Tibial artery (tissue), 4 donors: ENCODE results near the gene LDLR.

Experiments
- DNase-seq, 2 donors: peaks; one replicate each; pipeline ENCODE4 v3.0.0-alpha.2; 2019
- H3K27ac ChIP-seq, 2 donors: fragments of 200-600 bp; sonication (generic) in 1 of 2; 1 replicate in 1 of 2; 2 replicates in 1 of 2; pipeline ENCODE4 v1.5.1; 2018 to 2019; ENCODE audit warnings: mild to moderate bottlenecking in 1 of 2
- H3K27me3 ChIP-seq, 2 donors: fragments of 200-600 bp; sonication (generic) in 1 of 2; one replicate each; pipeline versions ENCODE4 v1.5.1 to v1.6.0; 2016 to 2019
- H3K36me3 ChIP-seq, 3 donors: fragments of 200-600 bp; sonication (generic) in 2 of 3; one replicate each; pipeline ENCODE4 v1.5.1; 2016 to 2019; ENCODE audit warnings: mild to moderate bottlenecking in 2 of 3
- H3K4me1 ChIP-seq, 4 donors: fragments of 200-600 bp; sonication (generic) in 2 of 4; 1 replicate in 3 of 4; 2 replicates in 1 of 4; pipeline ENCODE4 v1.5.1; 2016 to 2019
- H3K4me3 ChIP-seq, 2 donors: fragments of 200-600 bp; sonication (generic) in 1 of 2; 1 replicate in 1 of 2; 2 replicates in 1 of 2; pipeline ENCODE4 v1.5.1; 2018 to 2019; ENCODE audit warnings: mild to moderate bottlenecking in 2 of 2
- H3K9me3 ChIP-seq, 3 donors: fragments of 200-600 bp; sonication (generic) in 1 of 3; one replicate each; pipeline ENCODE4 v1.5.1; 2016 to 2019
- intact Hi-C: fragments of 100-400 bp; cut with DNase I; formaldehyde crosslinking; loops from one replicate; pipeline ENCODE4 v1.15.0; 2023; ENCODE audit warnings: low total_unique reads
- TF ChIP-seq, protein P1 (sequence below), 2 experiments: fragments of 200-600 bp in 1 of 2; fragments of 450-650 bp in 1 of 2; IDR thresholded peaks; one replicate each; pipeline ENCODE4 v1.5.1; 2017 to 2019; ENCODE audit warnings: antibody characterized with exemption in 2 of 2, mild to moderate bottlenecking in 1 of 2, moderate library complexity in 1 of 2

The LDLR gene

DNA sequence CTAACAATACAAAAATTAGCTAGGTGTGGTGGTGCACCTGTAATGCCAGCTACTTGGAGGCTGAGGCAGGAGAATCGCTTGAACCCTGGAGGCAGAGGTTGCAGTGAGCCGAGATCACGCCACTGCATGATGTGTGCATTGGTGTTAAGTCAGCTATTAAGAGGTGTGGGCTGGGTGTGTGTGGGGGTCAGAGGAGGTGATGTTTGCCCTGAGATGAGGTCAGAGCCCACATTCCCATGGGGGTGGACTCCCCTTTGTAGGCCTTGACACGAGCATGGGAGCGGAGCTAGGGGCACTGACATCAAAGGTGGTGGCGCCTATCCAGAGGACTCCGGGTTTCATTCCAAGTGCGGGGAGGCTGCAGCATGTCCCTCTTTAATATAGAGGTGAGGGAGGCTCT is 34.6 kb upstream of the LDLR start:
- no peak for DNase-seq
- intact Hi-C loops, result no loop called here
- Histone ChIP-seq H3K4me3 (no peak overlapping the region), H3K36me3 (peaks cover 8 to 66% (median 31%) of the 10 kb centered on the region in 3 donors), H3K9me3 (no peaks in the 10 kb centered on the region), H3K4me1 (peaks cover 0 to 11% (median 0%) of the 10 kb centered on the region in 4 donors), H3K27ac (no peak overlapping the region), H3K27me3 (no peaks in the 10 kb centered on the region)
- TF ChIP-seq, protein P1, sequence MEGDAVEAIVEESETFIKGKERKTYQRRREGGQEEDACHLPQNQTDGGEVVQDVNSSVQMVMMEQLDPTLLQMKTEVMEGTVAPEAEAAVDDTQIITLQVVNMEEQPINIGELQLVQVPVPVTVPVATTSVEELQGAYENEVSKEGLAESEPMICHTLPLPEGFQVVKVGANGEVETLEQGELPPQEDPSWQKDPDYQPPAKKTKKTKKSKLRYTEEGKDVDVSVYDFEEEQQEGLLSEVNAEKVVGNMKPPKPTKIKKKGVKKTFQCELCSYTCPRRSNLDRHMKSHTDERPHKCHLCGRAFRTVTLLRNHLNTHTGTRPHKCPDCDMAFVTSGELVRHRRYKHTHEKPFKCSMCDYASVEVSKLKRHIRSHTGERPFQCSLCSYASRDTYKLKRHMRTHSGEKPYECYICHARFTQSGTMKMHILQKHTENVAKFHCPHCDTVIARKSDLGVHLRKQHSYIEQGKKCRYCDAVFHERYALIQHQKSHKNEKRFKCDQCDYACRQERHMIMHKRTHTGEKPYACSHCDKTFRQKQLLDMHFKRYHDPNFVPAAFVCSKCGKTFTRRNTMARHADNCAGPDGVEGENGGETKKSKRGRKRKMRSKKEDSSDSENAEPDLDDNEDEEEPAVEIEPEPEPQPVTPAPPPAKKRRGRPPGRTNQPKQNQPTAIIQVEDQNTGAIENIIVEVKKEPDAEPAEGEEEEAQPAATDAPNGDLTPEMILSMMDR (IDR thresholded peaks at IDR 0.05), result no peak

DNA sequence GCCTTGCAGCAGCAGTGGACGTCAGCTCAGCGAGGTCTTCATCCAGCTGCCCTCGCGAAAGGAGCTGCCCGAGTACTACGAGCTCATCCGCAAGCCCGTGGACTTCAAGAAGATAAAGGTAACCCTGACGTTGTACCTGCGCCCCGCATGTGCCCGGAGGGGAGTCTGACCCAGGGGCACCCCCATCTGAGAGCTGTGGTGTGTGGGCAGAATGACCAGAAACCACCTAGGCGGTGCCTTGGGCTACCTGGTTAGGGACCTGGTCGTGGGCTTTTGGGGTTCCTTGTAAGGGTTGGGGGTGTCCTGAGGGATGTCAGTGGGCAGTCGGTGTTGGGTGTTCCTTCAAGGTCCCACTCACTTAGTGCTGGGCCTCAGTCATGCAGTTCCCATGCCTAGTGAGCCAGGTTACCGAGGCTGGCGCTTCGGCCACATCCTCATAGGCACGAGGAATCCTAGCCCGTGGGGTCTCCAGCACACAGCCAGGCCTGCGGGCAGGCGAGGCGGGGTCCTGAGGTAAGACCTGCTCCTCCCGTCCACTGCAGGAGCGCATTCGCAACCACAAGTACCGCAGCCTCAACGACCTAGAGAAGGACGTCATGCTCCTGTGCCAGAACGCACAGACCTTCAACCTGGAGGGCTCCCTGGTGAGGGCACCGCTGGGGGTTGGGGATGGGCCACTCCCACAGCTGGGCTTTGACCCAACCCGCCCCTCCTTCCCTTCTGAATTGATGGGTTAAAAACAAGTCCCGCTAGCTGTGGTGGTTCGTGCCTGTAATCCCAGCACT is 30.8 kb upstream of the LDLR start:
- peaks cover 0 to 6% (median 2%) of the 10 kb centered on the region in 4 donors for H3K4me1 ChIP-seq
- no peak overlapping the region for H3K4me3 ChIP-seq
- H3K9me3 ChIP-seq, result no peaks in the 10 kb centered on the region
- DNase-seq, result peak in 1 of 2 donors; percentile 32
- no peaks in the 10 kb centered on the region for H3K27me3 ChIP-seq
- no peak overlapping the region for H3K27ac ChIP-seq
- TF ChIP-seq, protein P1 (IDR thresholded peaks at IDR 0.05), result no peak
- intact Hi-C loops, result no loop called here
- H3K36me3 ChIP-seq, result peaks cover 8 to 85% (median 47%) of the 10 kb centered on the region in 3 donors

DNA sequence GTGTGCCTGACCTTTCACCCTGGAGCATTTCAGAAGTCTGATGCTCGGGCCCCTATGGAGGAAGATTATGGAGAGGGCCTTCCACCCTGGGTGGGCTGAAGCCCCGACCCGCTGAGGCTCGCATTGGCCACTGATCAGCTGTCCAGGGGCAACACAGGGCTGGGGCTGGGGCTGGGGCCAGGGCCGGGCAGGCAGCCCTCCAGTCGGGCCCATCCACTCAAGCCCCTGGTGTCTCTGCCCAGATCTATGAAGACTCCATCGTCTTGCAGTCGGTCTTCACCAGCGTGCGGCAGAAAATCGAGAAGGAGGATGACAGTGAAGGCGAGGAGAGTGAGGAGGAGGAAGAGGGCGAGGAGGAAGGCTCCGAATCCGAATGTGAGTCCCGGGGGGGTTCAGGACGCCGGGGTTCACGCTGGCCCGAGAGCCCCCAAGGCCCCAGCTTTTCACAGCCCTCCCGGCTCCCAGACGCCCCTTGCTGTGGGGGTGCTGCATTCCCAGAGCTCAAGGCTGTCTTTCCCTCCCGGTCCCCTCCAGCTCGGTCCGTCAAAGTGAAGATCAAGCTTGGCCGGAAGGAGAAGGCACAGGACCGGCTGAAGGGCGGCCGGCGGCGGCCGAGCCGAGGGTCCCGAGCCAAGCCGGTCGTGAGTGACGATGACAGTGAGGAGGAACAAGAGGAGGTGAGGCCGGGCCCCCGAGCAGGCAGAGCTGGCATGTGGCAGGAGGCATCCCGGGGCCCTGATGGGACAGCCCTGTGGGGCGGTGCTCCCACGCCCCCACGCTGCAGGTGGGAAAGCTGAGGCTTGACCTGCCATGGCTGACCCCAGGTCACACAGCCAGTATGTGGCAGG is 29.5 kb upstream of the LDLR start:
- DNase-seq, result no peak
- Histone ChIP-seq H3K4me3 (no peak overlapping the region), H3K36me3 (peaks cover 8 to 86% (median 47%) of the 10 kb centered on the region in 3 donors), H3K27me3 (no peaks in the 10 kb centered on the region), H3K4me1 (peaks cover 0 to 6% (median 2%) of the 10 kb centered on the region in 4 donors), H3K9me3 (no peaks in the 10 kb centered on the region), H3K27ac (no peak overlapping the region)
- TF ChIP-seq, protein P1 (IDR thresholded peaks at IDR 0.05), result no peak
- intact Hi-C loops, result no loop called here

DNA sequence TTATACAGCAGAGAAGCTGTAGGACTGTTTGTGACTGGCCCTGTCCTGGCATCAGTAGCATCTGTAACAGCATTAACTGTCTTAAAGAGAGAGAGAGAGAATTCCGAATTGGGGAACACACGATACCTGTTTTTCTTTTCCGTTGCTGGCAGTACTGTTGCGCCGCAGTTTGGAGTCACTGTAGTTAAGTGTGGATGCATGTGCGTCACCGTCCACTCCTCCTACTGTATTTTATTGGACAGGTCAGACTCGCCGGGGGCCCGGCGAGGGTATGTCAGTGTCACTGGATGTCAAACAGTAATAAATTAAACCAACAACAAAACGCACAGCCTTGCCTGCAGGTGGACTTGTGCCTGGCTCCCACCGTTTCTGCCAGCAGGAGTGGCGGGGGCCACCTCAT is 27.3 kb upstream of the LDLR start:
- no peaks in the 10 kb centered on the region for H3K9me3 ChIP-seq
- DNase-seq, result no peak
- TF ChIP-seq, protein P1 (IDR thresholded peaks at IDR 0.05), result no peak
- no peak overlapping the region for H3K4me3 ChIP-seq
- H3K36me3 ChIP-seq, result peaks cover 0 to 73% (median 42%) of the 10 kb centered on the region in 3 donors
- H3K27ac ChIP-seq, result no peak overlapping the region
- intact Hi-C loops, result no loop called here
- peaks cover 0 to 6% (median 2%) of the 10 kb centered on the region in 4 donors for H3K4me1 ChIP-seq
- no peaks in the 10 kb centered on the region for H3K27me3 ChIP-seq

DNA sequence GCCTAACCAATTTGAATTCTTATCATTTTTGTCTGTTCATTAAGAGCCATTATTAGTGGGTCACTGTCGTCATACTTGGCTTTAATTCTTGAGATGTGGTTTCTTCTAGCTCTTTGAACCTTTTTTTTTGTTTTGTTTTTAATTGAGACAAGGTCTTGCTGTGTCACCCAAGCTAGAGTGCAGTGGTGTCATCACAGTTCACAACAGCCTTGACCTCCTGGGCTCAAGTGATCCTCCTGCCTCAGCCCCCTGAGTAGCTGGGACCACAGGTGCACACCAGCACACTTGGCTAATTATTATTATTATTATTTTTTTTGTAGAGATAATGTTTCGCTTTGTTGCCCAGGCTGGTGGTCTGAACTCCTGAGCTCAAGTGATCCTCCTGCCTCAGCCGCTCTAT is 25.8 kb upstream of the LDLR start:
- intact Hi-C loops, result no loop called here
- Histone ChIP-seq H3K27ac (no peak overlapping the region), H3K4me1 (peaks cover 0 to 6% (median 2%) of the 10 kb centered on the region in 4 donors), H3K36me3 (peaks cover 0 to 72% (median 43%) of the 10 kb centered on the region in 3 donors), H3K4me3 (no peak overlapping the region), H3K27me3 (no peaks in the 10 kb centered on the region), H3K9me3 (no peaks in the 10 kb centered on the region)
- TF ChIP-seq, protein P1 (IDR thresholded peaks at IDR 0.05), result no peak
- DNase-seq, result no peak
